SK-N-SH (cell line): ENCODE measurements around the gene MPO. TPM values are rescaled to one million over a fixed set of nuclear protein-coding genes. Genes with fewer than 3 reads are reported as not detected.
A peak's percentile ranks its signal among the peaks of the same experiment; 100 is the strongest.

Experiments used
- CTCF ChIA-PET: fragments of 300-600, 350-600 bp; formaldehyde crosslinking; extraction: SDS; loops from one replicate; lab custom pipeline; 2021; lab: Yijun Ruan, JAX
- POLR2A ChIA-PET: fragments of 350-600 bp; sonication (Branson Sonifier 250); formaldehyde crosslinking; extraction: SDS; loops from one replicate; lab custom pipeline; 2020; ENCODE audit warnings: antibody characterized with exemption, inconsistent platforms; lab: Yijun Ruan, JAX
- DNase-seq: peaks from one replicate; pipeline ENCODE4 v3.0.0; 2012
- H2AFZ ChIP-seq: fragments of 200-600 bp; sonication (generic); 2 replicates; pipeline ENCODE4 v1.8.1; 2016; ENCODE audit warnings: antibody characterized with exemption, mild to moderate bottlenecking, low read depth
- H3F3A ChIP-seq: fragments of 200-600 bp; sonication (generic); replicated peaks from 2 replicates; pipeline ENCODE3; 2016; ENCODE audit warnings: antibody characterized with exemption, mild to moderate bottlenecking; ENCODE audit not compliant: insufficient read depth
- H3K27ac ChIP-seq, 2 experiments: fragments of 200-500 bp in 1 of 2; fragments of 200-600 bp in 1 of 2; sonication (Bioruptor generic) in 1 of 2; sonication (generic), shearing (Covaris generic) in 1 of 2; 2 replicates each; pipeline versions ENCODE4 v1.5.1 to v1.6.1; 2014 to 2016; ENCODE audit warnings: low read depth in 2 of 2, inconsistent platforms in 1 of 2, low read length in 1 of 2, mild to moderate bottlenecking in 1 of 2, mixed read lengths in 1 of 2
- H3K27me3 ChIP-seq: fragments of 200-600 bp; sonication (generic), shearing (Covaris generic); 2 replicates; pipeline ENCODE4 v1.6.1; 2016; ENCODE audit warnings: mixed run types; ENCODE audit not compliant: insufficient read depth
- H3K36me3 ChIP-seq, 2 experiments: fragments of 200-500 bp in 1 of 2; fragments of 200-600 bp in 1 of 2; sonication (Bioruptor generic) in 1 of 2; sonication (generic) in 1 of 2; replicated peaks in 1 of 2; 2 replicates each; pipeline versions ENCODE3 to v1.5.1; 2014 to 2016; ENCODE audit warnings: low read length in 1 of 2, mild to moderate bottlenecking in 1 of 2; ENCODE audit not compliant: insufficient read depth in 2 of 2, control insufficient read depth in 1 of 2
- H3K4me1 ChIP-seq, 2 experiments: fragments of 200-500 bp in 1 of 2; fragments of 200-600 bp in 1 of 2; sonication (Bioruptor generic) in 1 of 2; sonication (generic), shearing (Covaris generic) in 1 of 2; 2 replicates each; pipeline versions ENCODE4 v1.5.1 to v1.6.1; 2014 to 2016; ENCODE audit warnings: low read depth in 1 of 2, low read length in 1 of 2, mixed run types in 1 of 2; ENCODE audit not compliant: insufficient read depth in 2 of 2, control insufficient read depth in 1 of 2
- H3K4me2 ChIP-seq: fragments of 200-600 bp; sonication (generic), shearing (Covaris generic); 2 replicates; pipeline ENCODE4 v1.6.1; 2017; ENCODE audit warnings: mixed run types
- H3K4me3 ChIP-seq, 2 experiments: fragments of 200-500 bp in 1 of 2; fragments of 200-600 bp in 1 of 2; sonication (Bioruptor generic) in 1 of 2; sonication (generic), shearing (Covaris generic) in 1 of 2; 2 replicates each; pipeline versions ENCODE4 v1.5.1 to v1.8.1; 2014 to 2016; ENCODE audit warnings: low read depth in 2 of 2, inconsistent platforms in 1 of 2, low read length in 1 of 2, mild to moderate bottlenecking in 1 of 2, mixed read lengths in 1 of 2, moderate library complexity in 1 of 2
- H3K79me2 ChIP-seq: fragments of 200-600 bp; sonication (generic); 2 replicates; pipeline ENCODE4 v1.8.1; 2017; ENCODE audit warnings: mild to moderate bottlenecking; ENCODE audit not compliant: insufficient read depth
- H3K9ac ChIP-seq: fragments of 200-600 bp; sonication (generic); 2 replicates; pipeline ENCODE4 v1.6.1; 2017; ENCODE audit warnings: mixed run types
- H3K9me2 ChIP-seq: fragments of 200-600 bp; sonication (generic); 2 replicates; pipeline ENCODE4 v1.6.1; 2017; ENCODE audit warnings: mixed run types
- H3K9me3 ChIP-seq: fragments of 200-600 bp; sonication (generic); 2 replicates; pipeline ENCODE4 v1.6.1; 2017; ENCODE audit warnings: mixed run types, mild to moderate bottlenecking, moderate library complexity
- H4K20me1 ChIP-seq: fragments of 200-600 bp; sonication (generic); 2 replicates; pipeline ENCODE4 v1.6.1; 2017; ENCODE audit warnings: mild to moderate bottlenecking, mixed run types; ENCODE audit not compliant: insufficient read depth
- CHD2 ChIP-seq: fragments of 150-350 bp; IDR thresholded peaks from 2 replicates; pipeline ENCODE4 v1.6.1; 2018; ENCODE audit warnings: low read length; ENCODE audit not compliant: partially characterized antibody
- CTCF ChIP-seq: fragments of 200-600 bp; sonication (generic); IDR thresholded peaks from 2 replicates; pipeline ENCODE4 v1.6.1; 2017; ENCODE audit warnings: antibody characterized with exemption, mild to moderate bottlenecking, moderate library complexity
- EP300 ChIP-seq, 2 experiments: IDR thresholded peaks; 2 replicates each; pipeline versions ENCODE4 v1.4.0 to v1.6.1; 2012; ENCODE audit warnings: borderline replicate concordance in 1 of 2, low read depth in 1 of 2, low read length in 1 of 2
- FOXJ3 ChIP-seq: sonication (generic); formaldehyde crosslinking; IDR thresholded peaks from 2 replicates; pipeline ENCODE4 v1.5.1; 2020; ENCODE audit warnings: mild to moderate bottlenecking, missing genetic modification reagents
- GABPA ChIP-seq: IDR thresholded peaks from 2 replicates; pipeline ENCODE4 v1.4.0; 2012; ENCODE audit warnings: low read depth, mild to moderate bottlenecking
- IRF3 ChIP-seq: fragments of 150-350 bp; IDR thresholded peaks from 2 replicates; pipeline ENCODE4 v1.6.1; 2016; ENCODE audit warnings: mild to moderate bottlenecking, low read depth, low read length
- MXI1 ChIP-seq: IDR thresholded peaks from 2 replicates; pipeline ENCODE4 v1.6.1; 2012; ENCODE audit warnings: mild to moderate bottlenecking, low read depth, low read length, improper control_type of control experiment
- NFIC ChIP-seq: IDR thresholded peaks from 2 replicates; pipeline ENCODE4 v1.4.0; 2012; ENCODE audit warnings: borderline replicate concordance
- REST ChIP-seq: IDR thresholded peaks from 2 replicates; pipeline ENCODE4 v1.6.1; 2012; ENCODE audit warnings: mild to moderate bottlenecking, low read depth, low read length, moderate library complexity
- SMC3 ChIP-seq: IDR thresholded peaks from 2 replicates; pipeline ENCODE4 v1.6.1; 2012; ENCODE audit warnings: low read depth, low read length, improper control_type of control experiment
- TAF1 ChIP-seq: IDR thresholded peaks from 2 replicates; pipeline ENCODE4 v1.6.1; 2012; ENCODE audit warnings: low read depth, mild to moderate bottlenecking, low read length, moderate library complexity, borderline replicate concordance
- TEAD4 ChIP-seq: IDR thresholded peaks from 2 replicates; pipeline ENCODE4 v1.4.0; 2012; ENCODE audit warnings: mild to moderate bottlenecking, borderline replicate concordance; ENCODE audit not compliant: insufficient read depth
- USF2 ChIP-seq: fragments of 150-350 bp; IDR thresholded peaks from 2 replicates; pipeline ENCODE4 v1.6.1; 2017; ENCODE audit warnings: antibody characterized with exemption, low read length, low read depth, borderline replicate concordance
- WGBS: methylation state at CpG from one replicate; pipeline ENCODE4 v1.1.6; 2017; ENCODE audit warnings: low lambda C conversion rate; 5-methylcytosine and 5-hydroxymethylcytosine counted together
- polyA plus RNA-seq, 3 experiments: library from polyadenylated mRNA; depleted of rRNA; stranded (reverse); fragments of >200 nt; gene quantifications; 2 replicates each; pipeline ENCODE4 v1.2.3, GENCODE V29; 2012
- TF ChIP-seq, protein P1 (sequence below): IDR thresholded peaks from 2 replicates; pipeline ENCODE4 v1.4.0; 2012; ENCODE audit warnings: low read depth, borderline replicate concordance
- TF ChIP-seq, protein P2 (sequence below): IDR thresholded peaks from 2 replicates; pipeline ENCODE4 v1.4.0; 2012; ENCODE audit warnings: low read depth

Gene MPO
- polyA plus RNA-seq, 1 of the 3 experiments (the other 2 are of a cell fraction): not detected

- no peak for TF ChIP-seq CTCF
- no peak for TF ChIP-seq TAF1
- TF ChIP-seq IRF3: no peak
- no peak for TF ChIP-seq TEAD4
- TF ChIP-seq, all 33 proteins: peak for 0
Observed at GRCh38 chr17:58250344-58251011, 30.3 kb downstream of the MPO start (continued).

DNA sequence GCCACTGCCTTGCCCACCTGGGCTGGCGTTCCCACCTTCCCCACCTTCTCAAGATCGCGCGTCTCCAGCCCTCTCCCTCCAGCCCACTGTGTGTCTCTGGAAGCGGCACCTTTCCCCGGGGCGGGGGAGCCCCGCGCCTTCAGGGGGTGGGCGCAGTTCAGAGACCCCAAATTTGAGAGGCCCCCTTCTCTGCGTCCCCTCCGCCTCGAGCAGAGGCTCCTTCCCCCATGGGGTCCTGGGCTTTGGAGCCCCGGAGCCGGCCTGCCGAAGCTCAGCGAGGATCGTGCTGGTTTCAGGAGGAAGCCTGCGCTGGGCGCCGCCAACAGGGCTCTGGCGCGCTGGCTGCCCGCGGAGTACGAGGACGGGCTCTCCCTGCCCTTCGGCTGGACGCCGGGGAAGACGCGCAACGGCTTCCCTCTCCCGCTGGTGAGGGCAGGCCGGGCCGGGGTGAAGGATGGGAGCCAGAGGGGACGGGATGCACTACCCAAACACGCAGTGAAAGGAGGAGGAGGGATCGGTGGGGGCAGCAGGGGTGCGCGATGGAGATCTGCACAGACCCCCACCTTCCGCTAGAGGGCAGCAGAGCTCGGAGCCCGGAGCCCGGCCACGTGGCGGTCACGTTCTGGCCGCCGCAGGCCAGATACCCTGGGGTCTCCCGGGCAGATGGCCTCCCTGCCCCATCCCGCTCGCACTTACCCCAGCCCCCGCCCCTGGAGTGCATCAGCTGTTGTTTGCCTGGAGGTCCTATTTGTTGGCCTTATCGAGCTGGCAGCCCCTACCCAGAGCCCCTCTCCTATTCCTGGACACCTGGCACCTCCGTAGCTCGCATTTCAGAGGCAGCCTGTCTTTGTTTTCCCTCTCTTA is 31.2 kb downstream of the MPO start:
- H3K79me2 ChIP-seq: no peaks in the 10 kb centered on the region
- H3K4me1 ChIP-seq: peaks cover 0 to 8% of the 10 kb centered on the region in 2 experiments; a peak in 1 of 4 replicates
- peaks cover 79% of the 10 kb centered on the region for H3K27me3 ChIP-seq
- H3K27ac ChIP-seq: no peak overlapping the region
- ChIA-PET POLR2A (interaction anchor here (1.0 kb wide), 1 partner anchor 103 kb away, joined by 3 read pairs; the partner anchor contains the start of gene SUPT4H1), CTCF (interaction anchor here (0.6 to 4.7 kb wide), 82 partner anchors 8 to 1058 kb away, joined by 3 to 73 read pairs (median 5); partner anchors contain the start of genes LPO, MKS1, OR4D1 and RNF43)
- H3F3A ChIP-seq: no peaks in the 10 kb centered on the region
- WGBS: 13% methylated on average over 42 of the region's 57 CpGs
- no peaks in the 10 kb centered on the region for H4K20me1 ChIP-seq
- peak overlapping the region; percentile 96 for H3K4me2 ChIP-seq
- no peaks in the 10 kb centered on the region for H3K9me3 ChIP-seq
- DNase-seq: peak; percentile 99
- H3K9ac ChIP-seq: peak overlapping the region; percentile 18; the same call in 1 of the 2 replicates
- no peaks in the 10 kb centered on the region for H3K36me3 ChIP-seq
- peak overlapping the region; percentile 47 to 71 for H3K4me3 ChIP-seq
- peak overlapping the region; percentile 97 for H2AFZ ChIP-seq
- H3K9me2 ChIP-seq: no peaks in the 10 kb centered on the region
- TF ChIP-seq SMC3 (peak; percentile 43; the same call in 1 of the 2 replicates), GABPA (no peak), USF2 (peak; percentile 56), EP300 (IDR thresholded peaks at IDR 0.05; ENCODE audit: borderline replicate concordance in 1 of 2, low read depth in 1 of 2, low read length in 1 of 2) (no peak), CTCF (peak; percentile 99), FOXJ3 (no peak; the same call in 1 of the 2 replicates), CHD2 (no peak), REST (peak; percentile 41; the same call in 1 of the 2 replicates), MXI1 (peak; percentile 91), NFIC (no peak)
- TF ChIP-seq, protein P1, sequence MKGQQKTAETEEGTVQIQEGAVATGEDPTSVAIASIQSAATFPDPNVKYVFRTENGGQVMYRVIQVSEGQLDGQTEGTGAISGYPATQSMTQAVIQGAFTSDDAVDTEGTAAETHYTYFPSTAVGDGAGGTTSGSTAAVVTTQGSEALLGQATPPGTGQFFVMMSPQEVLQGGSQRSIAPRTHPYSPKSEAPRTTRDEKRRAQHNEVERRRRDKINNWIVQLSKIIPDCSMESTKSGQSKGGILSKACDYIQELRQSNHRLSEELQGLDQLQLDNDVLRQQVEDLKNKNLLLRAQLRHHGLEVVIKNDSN: peak; percentile 77
- TF ChIP-seq, protein P2, sequence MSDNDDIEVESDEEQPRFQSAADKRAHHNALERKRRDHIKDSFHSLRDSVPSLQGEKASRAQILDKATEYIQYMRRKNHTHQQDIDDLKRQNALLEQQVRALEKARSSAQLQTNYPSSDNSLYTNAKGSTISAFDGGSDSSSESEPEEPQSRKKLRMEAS: peak; percentile 100
